ENCODE data around the gene MSLN. TPM values are rescaled to one million over a fixed set of nuclear protein-coding genes. Genes with fewer than 3 reads are reported as not detected.
"Not testable (repeated sequence)": the region's sequence is repeated elsewhere in the genome, so short reads cannot be mapped to it uniquely, and the experiment has no call there.

MSLN gene
- not detected in 2 replicates for total RNA-seq (2014; rRNA removed; shearing (Covaris generic))
- not detected in 2 replicates for polyA plus RNA-seq (2016; fragmentation: Nextera tagmentation; extraction: Ambion mirVana)

DNA sequence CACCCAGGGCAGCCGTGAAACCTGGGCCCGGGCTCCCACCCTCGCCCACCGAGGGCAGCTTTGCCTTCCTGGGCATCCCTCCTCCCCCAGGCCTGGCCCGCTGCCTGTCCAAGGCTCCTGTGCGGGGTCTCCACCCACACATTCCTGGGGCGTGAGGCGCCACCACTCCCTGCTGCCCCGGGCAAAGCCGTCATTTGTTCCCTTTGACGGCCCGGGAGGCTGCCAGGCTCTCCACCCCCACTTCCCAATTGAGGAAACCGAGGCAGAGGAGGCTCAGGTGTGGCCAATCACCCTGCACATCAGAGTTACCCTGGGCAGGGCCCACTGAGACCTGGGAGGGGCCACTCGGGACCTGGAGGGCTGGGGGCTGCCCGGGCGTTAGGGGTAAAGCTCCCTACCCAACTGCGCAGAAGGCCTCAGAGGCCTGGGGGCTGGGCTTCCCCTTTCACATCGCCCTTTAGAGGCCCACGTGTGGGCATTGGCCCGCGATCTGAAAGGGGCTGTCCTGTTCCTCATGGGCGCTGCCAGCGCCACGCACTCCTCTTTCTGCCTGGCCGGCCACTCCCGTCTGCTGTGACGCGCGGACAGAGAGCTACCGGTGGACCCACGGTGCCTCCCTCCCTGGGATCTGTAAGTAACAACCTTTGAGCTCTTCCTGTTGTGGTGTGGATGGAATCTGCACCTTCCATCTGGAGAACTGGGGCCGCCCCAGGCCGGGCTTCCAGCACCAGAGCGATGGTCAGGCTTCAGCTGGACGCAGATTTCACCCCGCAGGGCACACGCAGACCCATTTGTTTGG, at the start of gene MSLN:
MSLN (plus strand) TSS at position 190 of the 799 bp plus-strand sequence. CDS start 1,947 bp downstream, outside the sequence.
- Histone ChIP-seq H2AFZ (no peak within 1 kb of the TSS), H3K9me2 (ENCODE audit: insufficient read depth) (no peaks in the 10 kb centered on the region), H3K4me1 (ENCODE audit: insufficient read depth) (no peaks in the 10 kb centered on the region), H3K79me2 (ENCODE audit: insufficient read depth) (no peaks in the 10 kb centered on the region), H4K20me1 (ENCODE audit: insufficient read depth) (no peaks in the 10 kb centered on the region), H3F3A (ENCODE audit: insufficient read depth) (no peaks in the 10 kb centered on the region), H3K9me3 (ENCODE audit: low read depth) (no peaks in the 10 kb centered on the region), H3K4me2 (ENCODE audit: unreplicated experiment) (no peak within 1 kb of the TSS), H3K36me3 (ENCODE audit: low read depth) (no peaks in the 10 kb centered on the region), H3K4me3 (no peak within 1 kb of the TSS), H3K27me3 (replicated peaks; ENCODE audit: insufficient read depth) (no peaks in the 10 kb centered on the region), H3K27ac (no peak within 1 kb of the TSS), H3K9ac (no peak within 1 kb of the TSS)
- DNase-seq, result no peak
- WGBS, 2 experiments (ENCODE audit: low coverage in 1 of 2, low lambda C conversion rate in 2 of 2, missing lambda C conversion rate in 2 of 2), result 79 to 83% methylated on average over 32 to 37 of the region's 37 CpGs
- TF ChIP-seq EZH2phosphoT487 (IDR thresholded peaks at IDR 0.05; ENCODE audit: insufficient read depth, low read depth) (no peak), EZH2 (IDR thresholded peaks at IDR 0.05; ENCODE audit: insufficient read depth, poor library complexity, severe bottlenecking) (no peak)
- in situ Hi-C loops (cut with MboI), result no loop called here

DNA sequence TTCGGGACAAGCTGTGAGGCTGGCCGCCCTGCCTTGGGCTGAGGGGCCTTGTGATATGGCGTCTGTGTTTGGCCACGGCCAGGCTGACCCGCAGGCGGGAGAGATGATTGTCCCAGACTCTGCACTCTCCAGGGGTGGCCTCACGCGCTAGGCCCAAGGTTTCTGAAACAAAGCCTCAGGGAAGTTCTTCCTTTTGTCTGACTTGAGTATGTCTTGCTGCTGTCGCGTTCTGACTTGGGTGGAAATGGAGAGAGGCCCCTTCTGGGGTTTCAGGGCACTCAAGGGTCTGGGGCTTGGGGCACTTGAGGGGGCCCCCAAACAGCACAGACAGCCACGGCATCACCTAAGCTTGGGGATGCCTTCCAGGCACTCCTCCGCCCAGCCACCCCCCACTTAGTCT, 49.5 kb upstream of the MSLN start:
- no peak overlapping the region for H3K4me2 ChIP-seq (ENCODE audit: unreplicated experiment)
- no peaks in the 10 kb centered on the region for H3K9me3 ChIP-seq (ENCODE audit: low read depth)
- in situ Hi-C loops (cut with MboI), result no loop called here

DNA sequence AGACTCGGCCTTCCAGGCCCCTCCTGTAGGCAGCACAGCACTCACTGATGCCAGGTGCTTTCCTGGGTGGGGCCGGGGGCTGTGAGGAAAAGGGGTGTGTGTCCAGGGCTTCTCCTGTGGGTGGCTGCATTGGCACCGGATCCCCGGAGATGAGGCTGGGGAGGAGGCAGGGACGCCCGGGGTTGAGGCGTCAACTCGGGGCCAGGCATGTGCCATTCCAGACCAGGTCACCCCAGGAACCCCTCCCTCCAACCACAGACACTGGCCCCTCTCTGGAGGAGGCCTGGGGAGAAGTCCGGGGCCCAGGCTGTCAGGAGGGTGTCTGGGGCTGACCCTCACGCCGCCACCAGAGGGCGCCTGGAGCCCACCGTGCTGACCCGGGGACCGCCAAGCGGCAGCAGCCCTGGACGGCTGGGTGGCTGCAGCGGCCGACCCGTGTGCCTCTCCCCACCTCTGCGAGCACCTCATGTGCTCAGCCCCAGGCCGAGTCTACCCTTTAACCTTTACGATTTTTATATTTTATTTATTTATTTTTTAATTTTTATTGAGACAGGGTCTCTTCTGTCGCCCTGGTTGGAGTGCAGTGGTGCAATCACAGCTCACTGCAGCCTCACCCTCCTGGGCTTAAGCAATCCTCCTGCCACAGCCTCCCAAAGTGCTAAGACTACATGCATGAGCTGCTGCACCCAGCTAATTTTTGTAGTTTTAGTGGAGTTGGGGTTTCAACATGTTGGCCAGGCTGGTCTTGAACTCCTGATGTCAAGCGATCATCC, 48.8 kb upstream of the MSLN start:
- no peak overlapping the region for H2AFZ ChIP-seq
- no peaks in the 10 kb centered on the region for H4K20me1 ChIP-seq (ENCODE audit: insufficient read depth)
- H3K27ac ChIP-seq, result no peak overlapping the region
- no peaks in the 10 kb centered on the region for H3K9me2 ChIP-seq (ENCODE audit: insufficient read depth)
- TF ChIP-seq EZH2 (IDR thresholded peaks at IDR 0.05; ENCODE audit: insufficient read depth, poor library complexity, severe bottlenecking), result no peak
- no peak for TF ChIP-seq EZH2phosphoT487 (IDR thresholded peaks at IDR 0.05; ENCODE audit: insufficient read depth, low read depth)
- WGBS, 2 experiments (ENCODE audit: low coverage in 1 of 2, low lambda C conversion rate in 2 of 2, missing lambda C conversion rate in 2 of 2), result 7 to 8% methylated on average over 20 to 25 of the region's 25 CpGs
- DNase-seq, result peak; percentile 80
- no peak overlapping the region for H3K9ac ChIP-seq
- peaks cover 11% of the 10 kb centered on the region; the same call in 1 of the 2 replicates for H3K4me1 ChIP-seq (ENCODE audit: insufficient read depth)
- peaks cover 17% of the 10 kb centered on the region; the same call in 1 of the 2 replicates for H3K27me3 ChIP-seq (replicated peaks; ENCODE audit: insufficient read depth)
- H3K9me3 ChIP-seq (ENCODE audit: low read depth), result no peaks in the 10 kb centered on the region
- in situ Hi-C loops (cut with MboI), result no loop called here
- no peak overlapping the region for H3K4me2 ChIP-seq (ENCODE audit: unreplicated experiment)
- H3K36me3 ChIP-seq (ENCODE audit: low read depth), result no peaks in the 10 kb centered on the region
- no peak overlapping the region for H3K4me3 ChIP-seq
- peaks cover 10% of the 10 kb centered on the region for H3F3A ChIP-seq (ENCODE audit: insufficient read depth)
- no peaks in the 10 kb centered on the region for H3K79me2 ChIP-seq (ENCODE audit: insufficient read depth)

More for the DNA sequence above, 49.5 kb upstream of the MSLN start:
- Histone ChIP-seq H3K27me3 (replicated peaks; ENCODE audit: insufficient read depth) (peaks cover 17% of the 10 kb centered on the region; the same call in 1 of the 2 replicates), H3F3A (ENCODE audit: insufficient read depth) (peaks cover 10% of the 10 kb centered on the region), H3K9ac (no peak overlapping the region), H4K20me1 (ENCODE audit: insufficient read depth) (no peaks in the 10 kb centered on the region), H3K9me2 (ENCODE audit: insufficient read depth) (no peaks in the 10 kb centered on the region), H2AFZ (no peak overlapping the region), H3K27ac (no peak overlapping the region), H3K4me1 (ENCODE audit: insufficient read depth) (peaks cover 11% of the 10 kb centered on the region; the same call in 1 of the 2 replicates), H3K79me2 (ENCODE audit: insufficient read depth) (no peaks in the 10 kb centered on the region), H3K36me3 (ENCODE audit: low read depth) (no peaks in the 10 kb centered on the region), H3K4me3 (no peak overlapping the region)
- no peak for DNase-seq
- 56 to 60% methylated on average over 11 to 12 of the region's 12 CpGs for WGBS, 2 experiments (ENCODE audit: low coverage in 1 of 2, low lambda C conversion rate in 2 of 2, missing lambda C conversion rate in 2 of 2)
- TF ChIP-seq EZH2 (IDR thresholded peaks at IDR 0.05; ENCODE audit: insufficient read depth, poor library complexity, severe bottlenecking) (no peak), EZH2phosphoT487 (IDR thresholded peaks at IDR 0.05; ENCODE audit: insufficient read depth, low read depth) (no peak)

DNA sequence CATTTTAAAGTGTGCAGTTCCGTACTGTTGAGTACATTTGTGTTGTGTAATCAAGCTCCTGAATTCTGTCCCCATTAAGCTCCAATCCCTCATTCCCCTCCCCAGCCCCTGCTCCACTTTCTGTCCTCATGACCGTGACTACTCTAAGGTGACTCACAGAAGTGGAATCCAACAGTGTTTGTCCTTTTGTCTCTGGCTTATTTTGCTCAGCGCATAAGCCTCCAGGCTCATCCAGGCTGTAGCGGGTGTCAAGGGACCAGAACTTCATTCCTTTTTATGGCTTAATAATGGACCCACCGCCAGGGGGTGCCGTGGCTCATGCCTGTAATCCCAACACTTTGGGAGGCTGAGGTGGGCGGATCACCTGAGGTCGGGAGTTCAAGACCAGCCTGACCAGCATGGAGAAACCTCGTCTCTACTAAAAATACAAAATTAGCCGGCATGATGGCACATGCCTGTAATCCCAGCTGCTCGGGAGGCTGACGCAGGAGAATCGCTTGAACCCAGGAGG, 47.7 kb upstream of the MSLN start:
- 51% methylated on average over 12 to 13 of the region's 13 CpGs for WGBS, 2 experiments (ENCODE audit: low coverage in 1 of 2, low lambda C conversion rate in 2 of 2, missing lambda C conversion rate in 2 of 2)
- not testable (repeated sequence) for H3K9ac ChIP-seq

More for the DNA sequence above, 47.7 kb upstream of the MSLN start:
- Histone ChIP-seq H3K27ac (peak overlapping the region; percentile 22), H3K27me3 (replicated peaks; ENCODE audit: insufficient read depth) (peaks cover 15% of the 10 kb centered on the region; the same call in 1 of the 2 replicates), H3K4me1 (ENCODE audit: insufficient read depth) (peaks cover 11% of the 10 kb centered on the region; the same call in 1 of the 2 replicates)
- H3K9me2 ChIP-seq (ENCODE audit: insufficient read depth); H3K79me2 ChIP-seq (ENCODE audit: insufficient read depth); H3K4me3 ChIP-seq; H3F3A ChIP-seq (ENCODE audit: insufficient read depth); H4K20me1 ChIP-seq (ENCODE audit: insufficient read depth); in situ Hi-C loops (cut with MboI); H2AFZ ChIP-seq; H3K36me3 ChIP-seq (ENCODE audit: low read depth); H3K4me2 ChIP-seq (ENCODE audit: unreplicated experiment); H3K9me3 ChIP-seq (ENCODE audit: low read depth): not testable (repeated sequence)
- peak; percentile 92 for DNase-seq
